DMS 273 (cell line): ENCODE results near the gene MAD1L1.
"Not testable (repeated sequence)": the region's sequence is repeated elsewhere in the genome, so short reads cannot be mapped to it uniquely, and the experiment has no call there.

ENCODE experiments used
- DNase-seq: peaks from one replicate; lab custom pipeline; 2025; ENCODE audit not compliant: unreplicated experiment; lab: John Stamatoyannopoulos, UW

Gene MAD1L1

GRCh38 chr7:1935176-1936005 lies 297.4 kb downstream of the MAD1L1 start:
- no peak for DNase-seq

GRCh38 chr7:1934756-1935155 lies 298.0 kb downstream of the MAD1L1 start:
- peak; percentile 79 for DNase-seq

DNA sequence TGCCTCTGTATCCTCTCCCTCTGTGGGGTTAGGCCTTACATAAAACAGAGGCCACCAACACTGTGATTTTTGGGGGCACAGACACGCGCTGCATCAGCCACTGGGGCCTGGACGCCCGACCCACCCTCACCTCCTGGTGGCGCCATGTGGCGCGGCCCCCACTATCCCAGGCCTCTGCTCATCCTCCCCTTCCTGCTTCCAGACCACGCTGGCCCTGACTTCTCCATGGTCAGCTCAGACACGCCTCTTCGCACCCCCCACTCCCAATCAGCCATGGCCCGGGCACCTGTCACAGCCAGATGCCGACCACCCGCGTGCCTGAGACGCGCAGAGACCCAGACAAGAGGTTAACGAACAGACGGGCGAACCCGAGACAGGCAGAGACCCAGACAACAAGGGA lies 298.7 kb downstream of the MAD1L1 start:
- no peak for DNase-seq

DNA sequence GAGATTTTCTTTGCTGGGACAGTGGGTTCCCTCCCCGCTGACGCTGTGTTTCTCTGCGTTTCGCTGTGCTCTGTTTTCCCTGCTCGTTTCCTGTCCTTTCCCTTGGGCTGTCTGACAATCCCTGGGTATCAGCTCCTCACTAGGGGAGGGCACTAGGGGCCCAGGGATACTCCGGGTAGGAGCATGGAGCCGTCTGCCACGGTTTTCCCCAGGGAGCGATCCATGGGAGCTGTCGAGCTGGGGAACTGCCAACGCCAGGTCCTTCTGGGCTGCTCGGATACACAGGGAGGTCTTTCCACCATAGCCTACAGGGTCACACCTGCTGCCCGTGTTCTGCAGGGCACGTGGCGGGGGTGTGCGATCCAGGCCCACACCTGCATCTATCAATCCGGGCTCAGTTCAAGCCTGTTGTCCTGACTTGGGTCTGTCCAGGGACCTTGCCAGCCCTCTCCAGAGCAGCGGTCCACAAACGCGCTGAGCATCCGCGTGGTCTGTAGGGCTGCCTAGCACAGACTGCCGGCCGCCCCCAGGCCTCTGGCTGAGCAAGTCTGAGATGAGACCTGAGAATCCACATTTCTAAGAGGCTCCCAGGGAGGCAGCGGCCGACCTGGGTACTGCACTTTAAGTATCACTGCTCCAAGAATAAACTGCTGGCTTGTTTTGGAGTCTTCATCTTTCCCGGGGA lies 299.5 kb downstream of the MAD1L1 start:
- no peak for DNase-seq

DNA sequence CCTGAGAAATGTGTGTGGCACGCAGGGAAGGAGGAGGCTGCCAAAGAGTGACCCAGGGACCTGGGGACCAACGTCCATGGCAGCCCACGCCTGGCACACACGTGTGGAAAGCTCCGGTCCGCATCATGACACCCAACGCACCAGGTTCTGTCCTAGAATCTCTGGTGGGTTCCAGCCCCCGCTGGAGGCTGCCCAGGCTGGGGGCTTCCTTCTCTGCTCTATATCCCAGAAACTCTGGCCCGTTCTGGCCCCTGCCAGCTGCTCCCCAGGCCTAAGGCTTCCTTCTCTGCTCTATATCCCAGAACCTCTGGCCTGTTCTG lies 300.8 kb downstream of the MAD1L1 start:
- no peak for DNase-seq

DNA sequence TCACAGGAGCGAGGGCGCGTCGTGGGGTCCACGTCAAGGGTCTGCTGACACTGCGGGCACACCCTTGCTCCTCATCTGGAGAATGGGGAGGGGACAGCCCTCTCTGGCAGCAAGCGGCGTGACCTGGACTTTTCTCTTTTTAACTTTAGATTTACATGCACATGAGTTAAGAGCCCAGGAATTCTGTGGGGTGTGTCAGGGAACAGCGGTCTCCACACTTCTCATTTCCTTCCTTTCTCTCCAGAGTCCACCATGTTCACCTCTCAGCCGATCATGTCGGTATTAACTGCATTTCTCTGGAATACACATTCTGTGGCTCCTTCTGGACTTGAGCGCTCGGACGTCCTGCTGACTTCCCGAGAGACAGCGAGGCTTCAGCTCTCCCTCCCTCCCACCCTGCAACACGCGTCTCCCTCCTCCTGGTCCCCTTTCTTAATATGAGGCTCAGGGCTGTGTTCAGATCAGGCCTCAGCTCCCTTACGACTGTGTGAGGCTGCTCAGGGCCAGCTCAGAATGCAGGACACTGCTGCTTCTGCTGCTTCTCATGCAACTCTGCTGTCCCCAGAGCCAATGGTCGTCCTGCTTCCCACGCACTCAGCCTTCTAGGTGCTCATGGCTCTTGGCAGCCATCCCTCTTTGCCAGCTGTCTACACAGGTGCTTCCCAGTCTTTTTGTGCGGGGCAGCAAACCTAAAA lies 301.3 kb downstream of the MAD1L1 start:
- no peak for DNase-seq

GRCh38 chr7:1930381-1931065 lies 302.2 kb downstream of the MAD1L1 start:
- no peak for DNase-seq

GRCh38 chr7:1929349-1929925 lies 303.3 kb downstream of the MAD1L1 start:
- not testable (repeated sequence) for DNase-seq

DNA sequence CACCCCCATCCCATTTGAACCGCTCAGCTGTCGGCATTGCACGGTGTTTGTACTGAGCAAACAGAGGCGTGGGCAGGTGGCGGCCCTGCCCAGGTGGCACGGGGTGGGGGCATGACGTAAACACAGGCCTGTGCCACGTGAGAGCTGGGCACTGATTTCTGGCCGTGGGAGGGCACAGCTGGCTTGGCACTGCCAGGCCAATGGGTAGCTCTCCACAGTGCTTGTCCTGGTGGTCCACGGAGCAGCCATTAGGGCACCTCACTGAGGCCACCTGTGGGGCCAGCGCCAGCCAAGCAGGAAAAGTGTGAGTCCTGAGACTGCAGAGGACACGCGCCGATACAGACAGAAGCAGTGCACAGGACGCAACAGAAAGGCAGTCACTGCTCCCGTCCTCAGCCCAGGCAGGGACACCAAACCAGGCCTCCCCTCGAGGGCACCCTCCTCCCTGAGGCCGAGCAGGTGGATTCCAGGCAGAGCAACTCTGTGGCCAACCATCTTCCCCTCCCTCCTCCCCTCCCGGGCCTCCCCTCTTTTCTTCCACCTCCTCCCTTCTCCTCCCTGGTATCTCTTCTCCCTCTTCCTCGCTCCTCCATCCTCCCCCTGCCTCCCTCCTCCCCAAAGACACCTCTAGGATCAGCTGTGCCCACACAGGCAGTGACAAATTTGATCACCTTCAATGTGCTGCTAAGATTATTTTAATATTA lies 303.9 kb downstream of the MAD1L1 start:
- DNase-seq, result no peak

GRCh38 chr7:1927937-1928644 lies 304.7 kb downstream of the MAD1L1 start:
- no peak for DNase-seq

GRCh38 chr7:1926908-1927306 lies 305.8 kb downstream of the MAD1L1 start:
- no peak for DNase-seq

- no peak for DNase-seq
Observed at GRCh38 chr7:1925973-1926907, 306.5 kb downstream of the MAD1L1 start.

DNA sequence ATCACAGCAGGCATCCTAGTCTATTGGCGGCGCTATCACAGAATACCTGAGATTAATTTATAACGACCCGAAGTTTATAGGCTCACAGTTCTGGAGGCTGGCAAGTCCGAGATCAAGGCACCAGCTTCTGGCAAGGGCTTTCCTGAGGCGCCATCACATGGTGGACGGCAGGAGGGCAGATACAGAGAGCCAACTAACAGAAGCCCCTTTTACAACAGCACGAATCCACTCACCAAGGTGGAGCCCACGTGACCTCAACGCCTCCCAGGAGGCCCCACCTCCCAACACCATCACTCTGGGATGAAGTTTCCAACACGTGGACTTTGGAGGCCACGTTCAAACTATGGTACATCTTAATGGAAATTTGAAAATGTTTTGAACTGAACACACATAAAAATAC lies 307.4 kb downstream of the MAD1L1 start:
- peak; percentile 27 for DNase-seq

- DNase-seq, result no peak
Observed at GRCh38 chr7:1924258-1924817, 308.4 kb downstream of the MAD1L1 start.

DNA sequence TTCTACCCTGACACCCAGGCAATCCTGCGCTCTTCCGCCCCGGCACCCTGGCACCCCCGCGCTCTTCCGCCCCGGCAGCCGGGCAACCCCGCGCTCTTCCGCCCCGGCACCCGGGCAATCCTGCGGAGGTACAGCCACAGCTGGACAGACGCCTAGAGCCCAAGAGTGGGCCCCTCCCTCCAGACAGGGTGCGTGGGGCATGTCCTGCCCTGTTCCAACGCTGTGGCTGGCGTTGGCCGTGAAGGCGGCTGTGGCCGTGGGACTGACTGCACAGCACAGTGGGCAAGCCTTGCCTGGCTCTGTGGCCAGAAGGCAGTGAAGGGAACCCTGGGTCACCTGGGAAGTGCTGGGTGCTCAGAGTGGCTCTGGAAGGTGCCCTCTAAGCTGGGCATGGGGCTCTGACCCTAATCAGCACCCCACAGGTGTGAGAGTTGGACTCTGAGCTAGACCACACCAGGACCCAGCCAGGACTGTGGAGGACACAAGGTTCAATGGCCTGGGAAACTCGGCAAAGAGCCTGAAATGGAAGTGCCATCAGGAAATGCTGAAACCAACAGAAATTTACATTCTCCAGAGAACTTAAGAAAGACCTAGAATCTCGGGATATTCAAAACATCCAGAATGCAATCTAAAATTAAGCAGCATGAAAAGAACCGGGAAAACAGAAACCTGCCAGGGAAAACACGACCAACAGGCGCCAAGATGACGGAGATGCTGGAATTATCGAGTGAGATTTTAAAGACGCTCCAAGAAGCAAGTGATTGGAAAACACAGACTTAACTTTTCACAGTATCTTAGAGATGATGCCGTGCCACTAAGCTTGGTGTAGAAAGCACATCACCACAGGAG lies 309.1 kb downstream of the MAD1L1 start:
- no peak for DNase-seq

DNA sequence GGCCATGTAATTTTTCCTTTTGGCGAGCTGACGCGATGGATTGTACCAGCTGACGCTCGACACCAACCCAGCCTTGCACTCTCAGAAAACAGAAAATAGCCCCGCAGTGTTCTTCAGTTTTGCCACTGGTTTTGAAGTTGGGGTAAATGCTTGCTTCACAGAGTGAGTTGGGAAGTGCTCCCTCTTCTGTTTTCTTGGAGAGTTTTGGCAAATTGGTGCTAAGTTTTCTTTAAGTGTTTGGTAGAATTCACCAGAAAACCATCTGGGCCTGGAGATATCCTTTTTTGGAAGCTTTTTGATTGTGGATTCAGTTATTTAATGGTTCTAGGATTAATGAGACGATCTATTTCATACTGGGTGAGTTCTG lies 309.9 kb downstream of the MAD1L1 start:
- no peak for DNase-seq

DNA sequence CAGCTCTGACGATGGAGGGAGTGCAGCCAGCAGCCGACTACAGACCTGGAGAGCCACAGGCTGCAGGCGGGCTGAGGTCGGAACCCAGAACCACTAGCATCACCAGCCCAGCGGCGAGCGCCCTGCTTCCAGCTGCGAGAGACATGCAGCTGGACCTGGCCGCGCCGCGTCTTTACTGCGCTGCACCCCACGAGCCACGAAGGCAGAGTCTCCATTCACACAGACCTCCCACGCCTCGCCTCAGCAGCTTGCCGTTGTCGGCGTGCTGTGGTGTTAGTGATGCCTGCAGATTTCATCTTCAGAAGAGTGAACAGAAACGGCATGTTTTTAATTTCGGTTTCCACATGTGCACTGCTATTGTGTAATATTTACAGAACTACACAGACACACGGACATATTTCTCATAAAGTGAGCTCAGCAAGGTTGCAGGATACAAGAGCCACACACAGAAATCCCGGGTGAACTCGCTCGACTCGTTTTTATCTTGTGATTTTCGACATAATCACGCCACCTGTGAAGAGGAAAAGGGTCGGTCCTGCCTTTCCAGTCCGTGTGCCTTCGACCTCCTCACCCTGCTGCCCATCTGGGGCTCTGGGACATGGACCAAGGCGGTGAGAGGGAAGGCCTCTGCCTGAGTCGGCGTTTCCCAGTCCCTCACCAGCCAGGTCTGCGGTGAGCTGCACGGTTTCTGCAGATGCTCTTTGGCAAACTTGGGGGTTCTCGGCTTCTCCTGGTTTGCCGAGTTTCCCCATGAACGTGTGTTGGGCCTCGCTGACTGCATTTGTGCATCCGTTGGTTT lies 310.5 kb downstream of the MAD1L1 start:
- DNase-seq, result no peak
